ENCODE data around the gene IRF2. TPM values are rescaled to one million over a fixed set of nuclear protein-coding genes. Genes with fewer than 3 reads are reported as not detected.

IRF2 gene
- polyA plus RNA-seq, 1 donor from 2014 or later: 1.4 TPM

GRCh38 chr4:184432127-184432922 is 42.0 kb downstream of the IRF2 start:
- H3K4me3 ChIP-seq (ENCODE audit: low read length): no peak overlapping the region

GRCh38 chr4:184430163-184430562 is 44.2 kb downstream of the IRF2 start:
- no peak overlapping the region for H3K4me3 ChIP-seq (ENCODE audit: low read length)
- no peaks in the 10 kb centered on the region for H3K9me3 ChIP-seq (ENCODE audit: low read length)
- H3K79me2 ChIP-seq (replicated peaks; ENCODE audit: insufficient read depth, low read length): no peaks in the 10 kb centered on the region
- H3F3A ChIP-seq (ENCODE audit: insufficient read depth, low read length, poor library complexity, severe bottlenecking): no peaks in the 10 kb centered on the region
- H3K27ac ChIP-seq (ENCODE audit: low read length): no peak overlapping the region
- no peak overlapping the region for H2AFZ ChIP-seq (ENCODE audit: low read depth, low read length)
- H3K36me3 ChIP-seq (ENCODE audit: insufficient read depth, low read length): peaks cover 5% of the 10 kb centered on the region
- no peak for TF ChIP-seq CTCF (IDR thresholded peaks at IDR 0.05; ENCODE audit: poor library complexity, severe bottlenecking)
- no peak for TF ChIP-seq POLR2AphosphoS5 (IDR thresholded peaks at IDR 0.05)
- TF ChIP-seq RAD21 (conservative IDR thresholded peaks at IDR 0.05): no peak
- TF ChIP-seq MXI1 (conservative IDR thresholded peaks at IDR 0.05; ENCODE audit: poor library complexity, severe bottlenecking): no peak
- TF ChIP-seq EP300 (conservative IDR thresholded peaks at IDR 0.05; ENCODE audit: poor library complexity, severe bottlenecking): no peak
- no peak for TF ChIP-seq SMC3 (conservative IDR thresholded peaks at IDR 0.05; ENCODE audit: poor library complexity)
- H3K27me3 ChIP-seq (ENCODE audit: insufficient read depth, low read depth, low read length): no peaks in the 10 kb centered on the region
- H3K9ac ChIP-seq (ENCODE audit: low read length): no peak overlapping the region
- H3K4me2 ChIP-seq (ENCODE audit: low read length): no peak overlapping the region
- H4K20me1 ChIP-seq (ENCODE audit: insufficient read depth): no peaks in the 10 kb centered on the region
- no peaks in the 10 kb centered on the region for H3K9me2 ChIP-seq (ENCODE audit: insufficient read depth, low read length)

More at GRCh38 chr4:184432127-184432922, 42.0 kb downstream of the IRF2 start:
- no peak overlapping the region for H3K4me2 ChIP-seq (ENCODE audit: low read length)
- no peak overlapping the region for H3K27ac ChIP-seq (ENCODE audit: low read length)
- H2AFZ ChIP-seq (ENCODE audit: low read depth, low read length): no peak overlapping the region
- H3K79me2 ChIP-seq (replicated peaks; ENCODE audit: insufficient read depth, low read length): no peaks in the 10 kb centered on the region
- H3F3A ChIP-seq (ENCODE audit: insufficient read depth, low read length, poor library complexity, severe bottlenecking): no peaks in the 10 kb centered on the region
- no peaks in the 10 kb centered on the region for H3K9me3 ChIP-seq (ENCODE audit: low read length)
- H3K9me2 ChIP-seq (ENCODE audit: insufficient read depth, low read length): no peaks in the 10 kb centered on the region
- H4K20me1 ChIP-seq (ENCODE audit: insufficient read depth): no peaks in the 10 kb centered on the region
- TF ChIP-seq EP300 (conservative IDR thresholded peaks at IDR 0.05; ENCODE audit: poor library complexity, severe bottlenecking) (no peak), EZH2 (IDR thresholded peaks at IDR 0.05; ENCODE audit: borderline replicate concordance, insufficient read depth, low read length, poor library complexity, severe bottlenecking) (no peak), SMC3 (conservative IDR thresholded peaks at IDR 0.05; ENCODE audit: poor library complexity) (no peak), CTCF (IDR thresholded peaks at IDR 0.05; ENCODE audit: poor library complexity, severe bottlenecking) (no peak), TAF1 (IDR thresholded peaks at IDR 0.05; ENCODE audit: low read depth) (no peak), RAD21 (conservative IDR thresholded peaks at IDR 0.05) (no peak), MXI1 (conservative IDR thresholded peaks at IDR 0.05; ENCODE audit: poor library complexity, severe bottlenecking) (no peak), POLR2AphosphoS5 (IDR thresholded peaks at IDR 0.05) (no peak)
- TF ChIP-seq, protein P1, sequence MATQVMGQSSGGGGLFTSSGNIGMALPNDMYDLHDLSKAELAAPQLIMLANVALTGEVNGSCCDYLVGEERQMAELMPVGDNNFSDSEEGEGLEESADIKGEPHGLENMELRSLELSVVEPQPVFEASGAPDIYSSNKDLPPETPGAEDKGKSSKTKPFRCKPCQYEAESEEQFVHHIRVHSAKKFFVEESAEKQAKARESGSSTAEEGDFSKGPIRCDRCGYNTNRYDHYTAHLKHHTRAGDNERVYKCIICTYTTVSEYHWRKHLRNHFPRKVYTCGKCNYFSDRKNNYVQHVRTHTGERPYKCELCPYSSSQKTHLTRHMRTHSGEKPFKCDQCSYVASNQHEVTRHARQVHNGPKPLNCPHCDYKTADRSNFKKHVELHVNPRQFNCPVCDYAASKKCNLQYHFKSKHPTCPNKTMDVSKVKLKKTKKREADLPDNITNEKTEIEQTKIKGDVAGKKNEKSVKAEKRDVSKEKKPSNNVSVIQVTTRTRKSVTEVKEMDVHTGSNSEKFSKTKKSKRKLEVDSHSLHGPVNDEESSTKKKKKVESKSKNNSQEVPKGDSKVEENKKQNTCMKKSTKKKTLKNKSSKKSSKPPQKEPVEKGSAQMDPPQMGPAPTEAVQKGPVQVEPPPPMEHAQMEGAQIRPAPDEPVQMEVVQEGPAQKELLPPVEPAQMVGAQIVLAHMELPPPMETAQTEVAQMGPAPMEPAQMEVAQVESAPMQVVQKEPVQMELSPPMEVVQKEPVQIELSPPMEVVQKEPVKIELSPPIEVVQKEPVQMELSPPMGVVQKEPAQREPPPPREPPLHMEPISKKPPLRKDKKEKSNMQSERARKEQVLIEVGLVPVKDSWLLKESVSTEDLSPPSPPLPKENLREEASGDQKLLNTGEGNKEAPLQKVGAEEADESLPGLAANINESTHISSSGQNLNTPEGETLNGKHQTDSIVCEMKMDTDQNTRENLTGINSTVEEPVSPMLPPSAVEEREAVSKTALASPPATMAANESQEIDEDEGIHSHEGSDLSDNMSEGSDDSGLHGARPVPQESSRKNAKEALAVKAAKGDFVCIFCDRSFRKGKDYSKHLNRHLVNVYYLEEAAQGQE (IDR thresholded peaks at IDR 0.05; ENCODE audit: borderline replicate concordance): no peak
- H3K27me3 ChIP-seq (ENCODE audit: insufficient read depth, low read depth, low read length): no peaks in the 10 kb centered on the region
- no peak overlapping the region for H3K9ac ChIP-seq (ENCODE audit: low read length)
- no peaks in the 10 kb centered on the region for H3K36me3 ChIP-seq (ENCODE audit: insufficient read depth, low read length)
